CD4-positive, alpha-beta T cell (primary cell): ENCODE measurements around the gene UBE2I. TPM values are rescaled to one million over a fixed set of nuclear protein-coding genes. Genes with fewer than 3 reads are reported as not detected.
A peak's percentile ranks its signal among the peaks of the same experiment; 100 is the strongest.

ENCODE experiments used
- ATAC-seq: fragments of 200-7000 bp; cut with Tn5 transposase; one replicate; pipeline ENCODE4 v1.10.0; 2022; ENCODE audit warnings: mild to moderate bottlenecking; ENCODE audit not compliant: poor library complexity
- CTCF ChIA-PET: fragments of 350-600 bp; sonication (Branson Sonifier 250); formaldehyde crosslinking; loops from one replicate; lab custom pipeline; 2021; ENCODE audit warnings: antibody characterized with exemption, inconsistent platforms; lab: Charles Lee
- POLR2A ChIA-PET: fragments of 350-600 bp; sonication (Branson Sonifier 250); formaldehyde crosslinking; loops from one replicate; lab custom pipeline; 2021; ENCODE audit warnings: antibody characterized with exemption, inconsistent platforms; lab: Charles Lee
- DNase-seq, 14 experiments: peaks; one replicate each; pipeline ENCODE4 v3.0.0-alpha.2; 2013 to 2020; ENCODE audit warnings: mixed read lengths in 2 of 14
- H3K27ac ChIP-seq, 2 donors: one replicate each; pipeline versions ENCODE4 v1.5.1 to v1.7.0; 2013; ENCODE audit warnings: low read length in 2 of 2, low read depth in 1 of 2, mild to moderate bottlenecking in 1 of 2
- H3K27me3 ChIP-seq, 2 experiments: 1 replicate in 1 of 2; 2 replicates in 1 of 2; pipeline versions ENCODE4 v1.6.1 to v1.7.0; 2013; ENCODE audit warnings: low read length in 2 of 2, control low read depth in 1 of 2, mild to moderate bottlenecking in 1 of 2, moderate library complexity in 1 of 2; ENCODE audit not compliant: insufficient read depth in 2 of 2, control insufficient read depth in 1 of 2
- H3K36me3 ChIP-seq: one replicate; pipeline ENCODE4 v1.6.1; 2013; ENCODE audit warnings: low read length, control low read depth; ENCODE audit not compliant: insufficient read depth
- H3K4me1 ChIP-seq: one replicate; pipeline ENCODE4 v1.6.1; 2013; ENCODE audit warnings: low read length, control low read depth; ENCODE audit not compliant: insufficient read depth
- H3K4me3 ChIP-seq: one replicate; pipeline ENCODE4 v1.5.1; 2013; ENCODE audit warnings: mild to moderate bottlenecking, low read length, moderate library complexity
- H3K9me3 ChIP-seq, 2 experiments: 1 replicate in 1 of 2; 2 replicates in 1 of 2; pipeline versions ENCODE4 v1.6.1 to v1.7.0; 2013; ENCODE audit warnings: low read length in 2 of 2, mild to moderate bottlenecking in 2 of 2, control low read depth in 1 of 2, moderate library complexity in 1 of 2; ENCODE audit not compliant: control insufficient read depth in 1 of 2, insufficient read depth in 1 of 2
- H3K27ac Mint-ChIP-seq: one replicate; pipeline ENCODE4 v1.8.0; 2020; ENCODE audit warnings: mixed read lengths
- H3K27me3 Mint-ChIP-seq: one replicate; pipeline ENCODE4 v1.8.0; 2021; ENCODE audit warnings: mixed read lengths
- H3K36me3 Mint-ChIP-seq: one replicate; pipeline ENCODE4 v1.8.0; 2021; ENCODE audit warnings: low read depth, mixed read lengths
- H3K4me1 Mint-ChIP-seq: one replicate; pipeline ENCODE4 v1.8.0; 2021; ENCODE audit warnings: low read depth, mixed read lengths
- H3K4me3 Mint-ChIP-seq: one replicate; pipeline ENCODE4 v1.8.0; 2020; ENCODE audit warnings: mild to moderate bottlenecking, mixed read lengths
- H3K9me3 Mint-ChIP-seq: one replicate; pipeline ENCODE4 v1.8.0; 2020; ENCODE audit warnings: mixed read lengths
- CTCF ChIP-seq: fragments of 200-600 bp; IDR thresholded peaks from one replicate; pipeline ENCODE4 v1.8.0; 2022; ENCODE audit warnings: antibody characterized with exemption, mild to moderate bottlenecking
- intact Hi-C, 2 experiments: fragments of 100-400 bp; cut with DNase I in 1 of 2; cut with micrococcal nuclease in 1 of 2; formaldehyde crosslinking; loops; one replicate each; pipeline versions ENCODE4 v1.15.1 to v1.9.0; 2023 to 2025; cut with DNase I, micrococcal nuclease
- total RNA-seq, 174 experiments: library from RNA in 2 of 174; stranded (reverse) in 2 of 174; gene quantifications; one replicate each; pipeline ENCODE4 v1.2.3 and lab custom pipeline; 2021 to 2026

The UBE2I gene
- total RNA-seq, 2 experiments from 2014 or later: 247 to 252 TPM

GRCh38 chr16:1355591-1355990 is 46.2 kb downstream of the UBE2I start:
- H3K4me3 ChIP-seq: no peak overlapping the region
- H3K36me3 Mint-ChIP-seq: peaks cover 17% of the 10 kb centered on the region
- CTCF ChIA-PET: no interaction called here
- intact Hi-C loops: no loop called here
- POLR2A ChIA-PET: no interaction called here
- no peak for ATAC-seq
- no peaks in the 10 kb centered on the region for H3K27me3 ChIP-seq
- H3K27ac ChIP-seq: no peak overlapping the region
- H3K4me1 ChIP-seq: peaks cover 42% of the 10 kb centered on the region
- DNase-seq: no peak
- TF ChIP-seq CTCF: no peak
- H3K4me3 Mint-ChIP-seq: no peak overlapping the region
- no peaks in the 10 kb centered on the region for H3K27me3 Mint-ChIP-seq
- H3K36me3 ChIP-seq: peaks cover 2% of the 10 kb centered on the region
- no peak overlapping the region for H3K27ac Mint-ChIP-seq
- peaks cover 20% of the 10 kb centered on the region for H3K4me1 Mint-ChIP-seq
- no peaks in the 10 kb centered on the region for H3K9me3 ChIP-seq
- H3K9me3 Mint-ChIP-seq: no peaks in the 10 kb centered on the region

- no peaks in the 10 kb centered on the region for H3K27me3 ChIP-seq
- Mint-ChIP-seq H3K9me3 (no peaks in the 10 kb centered on the region), H3K4me1 (peaks cover 20% of the 10 kb centered on the region), H3K4me3 (no peak overlapping the region), H3K27ac (no peak overlapping the region), H3K27me3 (no peaks in the 10 kb centered on the region), H3K36me3 (peaks cover 17% of the 10 kb centered on the region)
- no peaks in the 10 kb centered on the region for H3K9me3 ChIP-seq
- no peak for TF ChIP-seq CTCF
- CTCF ChIA-PET: no interaction called here
- intact Hi-C loops: no loop called here
- no peak overlapping the region for H3K27ac ChIP-seq
- POLR2A ChIA-PET: no interaction called here
- H3K4me1 ChIP-seq: peaks cover 35% of the 10 kb centered on the region
- H3K36me3 ChIP-seq: peaks cover 8% of the 10 kb centered on the region
- DNase-seq (no peak), ATAC-seq (no peak)
- H3K4me3 ChIP-seq: no peak overlapping the region
Observed at GRCh38 chr16:1356061-1356900, 46.8 kb downstream of the UBE2I start.

- intact Hi-C loops: no loop called here
- no peak for TF ChIP-seq CTCF
- no peaks in the 10 kb centered on the region for H3K9me3 ChIP-seq
- ATAC-seq (no peak), DNase-seq (no peak)
- Mint-ChIP-seq H3K36me3 (peaks cover 17% of the 10 kb centered on the region), H3K4me1 (peaks cover 12% of the 10 kb centered on the region), H3K4me3 (peak overlapping the region; percentile 25), H3K27me3 (no peaks in the 10 kb centered on the region), H3K27ac (no peak overlapping the region), H3K9me3 (no peaks in the 10 kb centered on the region)
- ChIA-PET CTCF (no interaction called here), POLR2A (no interaction called here)
- H3K27me3 ChIP-seq: no peaks in the 10 kb centered on the region
- H3K36me3 ChIP-seq: peaks cover 24% of the 10 kb centered on the region
- no peak overlapping the region for H3K27ac ChIP-seq
- no peak overlapping the region for H3K4me3 ChIP-seq
- peaks cover 21% of the 10 kb centered on the region for H3K4me1 ChIP-seq
Observed at GRCh38 chr16:1357906-1358566, 48.6 kb downstream of the UBE2I start.
